Neuron (in vitro differentiated cells): ENCODE data around the gene GPR139.

Source experiments
- H2AFZ ChIP-seq: one replicate; pipeline ENCODE4 v1.6.1; 2013; ENCODE audit warnings: low read depth, mild to moderate bottlenecking, inconsistent platforms, low read length, moderate library complexity
- H3K27me3 ChIP-seq: one replicate; pipeline ENCODE4 v1.6.1; 2013; ENCODE audit warnings: low read length; ENCODE audit not compliant: insufficient read depth
- H3K36me3 ChIP-seq: one replicate; pipeline ENCODE4 v1.6.1; 2013; ENCODE audit warnings: low read length; ENCODE audit not compliant: insufficient read depth
- H3K4me1 ChIP-seq: one replicate; pipeline ENCODE4 v1.6.1; 2013; ENCODE audit warnings: low read length; ENCODE audit not compliant: insufficient read depth
- H3K4me3 ChIP-seq: 2 replicates; pipeline ENCODE4 v1.5.1; 2013; ENCODE audit warnings: mild to moderate bottlenecking, low read length, moderate library complexity
- H3K9me3 ChIP-seq: one replicate; pipeline ENCODE4 v1.6.1; 2013; ENCODE audit warnings: low read length

GPR139 gene

DNA sequence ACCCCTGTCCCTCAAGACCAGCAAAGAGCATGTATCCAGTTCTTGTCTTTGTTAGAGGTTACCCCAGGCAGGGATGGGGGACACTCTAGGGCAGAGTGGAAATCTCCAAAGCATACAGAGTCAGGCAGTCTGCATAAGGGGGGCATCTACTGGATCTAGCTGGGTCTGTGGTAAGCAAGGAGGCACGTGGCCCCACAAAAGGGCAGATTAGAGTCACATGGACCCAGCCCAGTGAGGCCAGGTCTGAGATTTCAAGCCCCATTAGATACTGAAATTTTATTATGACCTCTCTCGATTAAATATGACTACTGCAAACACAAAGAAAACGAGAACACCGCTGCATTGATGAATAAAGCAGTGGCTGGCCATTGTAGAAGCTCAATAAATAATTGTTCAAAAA is 1.6 kb upstream of the GPR139 start:
- Histone ChIP-seq H3K4me3 (no peak overlapping the region), H3K36me3 (no peaks in the 10 kb centered on the region), H2AFZ (no peak overlapping the region), H3K9me3 (no peaks in the 10 kb centered on the region), H3K27me3 (peaks cover 62% of the 10 kb centered on the region), H3K4me1 (no peaks in the 10 kb centered on the region)

DNA sequence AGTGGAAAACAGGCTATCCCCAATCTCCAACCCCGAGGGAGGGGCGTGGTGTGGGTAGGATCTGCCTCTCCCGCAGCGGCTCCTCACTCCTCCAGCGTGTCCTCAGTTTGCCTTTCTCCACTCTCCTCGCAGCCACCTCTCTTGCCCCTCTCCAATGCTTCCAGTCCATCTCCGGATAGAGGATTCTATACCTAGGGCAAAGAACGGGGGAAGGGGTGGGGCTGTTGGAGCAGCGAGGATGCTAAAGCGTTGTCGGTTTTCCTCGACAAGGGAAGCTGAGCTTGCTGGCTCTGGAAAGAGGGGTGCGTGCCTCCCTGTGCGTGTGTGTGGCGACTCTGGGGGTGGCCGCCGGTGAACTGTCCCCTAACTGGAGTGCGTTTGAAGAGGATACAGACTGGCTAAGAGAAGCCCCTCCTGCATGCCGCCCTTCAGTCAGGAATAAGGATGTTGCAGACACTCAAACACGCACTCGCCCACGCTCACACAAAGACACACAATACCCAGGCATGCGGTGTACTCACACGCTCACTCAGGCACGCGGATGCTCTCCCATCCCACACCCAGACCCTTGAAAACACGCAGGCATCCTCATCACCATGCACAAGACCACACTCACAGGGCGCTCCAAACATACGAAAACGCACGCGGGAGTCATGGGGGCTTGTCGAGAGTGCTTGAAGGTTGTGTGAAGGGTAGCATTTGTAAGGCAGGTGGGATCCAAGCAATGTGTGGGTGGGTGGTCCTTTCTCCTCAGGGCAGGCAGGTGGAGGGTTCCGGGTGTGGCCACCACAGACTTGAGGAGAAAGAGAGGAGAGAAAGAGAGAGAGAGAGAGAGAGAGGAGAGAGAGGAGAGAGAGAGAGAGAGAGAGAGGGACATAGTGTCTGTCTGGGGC is 655 bp upstream of the GPR139 start:
- Histone ChIP-seq H3K36me3 (no peaks in the 10 kb centered on the region), H3K9me3 (no peaks in the 10 kb centered on the region), H3K4me3 (no peak overlapping the region), H3K4me1 (no peaks in the 10 kb centered on the region), H3K27me3 (peaks cover 62% of the 10 kb centered on the region), H2AFZ (no peak overlapping the region)

GRCh38 chr16:20072874-20073202 is 852 bp downstream of the GPR139 start:
- Histone ChIP-seq H3K27me3 (peaks cover 62% of the 10 kb centered on the region), H3K9me3 (no peaks in the 10 kb centered on the region), H3K4me1 (no peaks in the 10 kb centered on the region), H2AFZ (no peak overlapping the region), H3K4me3 (no peak overlapping the region), H3K36me3 (no peaks in the 10 kb centered on the region)

- Histone ChIP-seq H3K27me3 (peaks cover 62% of the 10 kb centered on the region), H3K4me3 (no peak overlapping the region), H3K9me3 (no peaks in the 10 kb centered on the region)
Observed at GRCh38 chr16:20072146-20072873, 1.4 kb downstream of the GPR139 start.

DNA sequence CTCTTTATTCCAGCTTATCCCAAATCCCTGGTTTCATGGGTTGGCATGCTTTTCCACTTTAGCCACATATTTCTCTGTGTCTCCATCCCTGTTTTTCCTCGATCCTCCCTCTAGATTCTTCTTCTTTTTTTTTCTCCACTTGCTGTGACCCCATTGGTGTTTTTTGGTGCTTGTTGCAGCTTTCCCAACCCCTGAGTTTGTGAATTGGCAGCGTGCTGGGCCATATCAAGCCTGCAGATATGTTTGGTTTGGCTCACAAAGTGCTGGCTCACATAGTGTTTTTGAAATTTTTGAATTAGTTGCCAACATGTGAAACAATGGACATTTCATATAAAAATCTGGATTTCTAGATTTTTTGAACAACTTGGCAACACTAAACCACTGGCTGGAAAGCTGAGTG is 8.8 kb downstream of the GPR139 start:
- Histone ChIP-seq H3K27me3 (no peaks in the 10 kb centered on the region), H3K36me3 (no peaks in the 10 kb centered on the region), H3K4me1 (no peaks in the 10 kb centered on the region)

More at GRCh38 chr16:20072146-20072873, 1.4 kb downstream of the GPR139 start:
- H3K4me1 ChIP-seq, result no peaks in the 10 kb centered on the region
- no peak overlapping the region for H2AFZ ChIP-seq
- no peaks in the 10 kb centered on the region for H3K36me3 ChIP-seq

DNA sequence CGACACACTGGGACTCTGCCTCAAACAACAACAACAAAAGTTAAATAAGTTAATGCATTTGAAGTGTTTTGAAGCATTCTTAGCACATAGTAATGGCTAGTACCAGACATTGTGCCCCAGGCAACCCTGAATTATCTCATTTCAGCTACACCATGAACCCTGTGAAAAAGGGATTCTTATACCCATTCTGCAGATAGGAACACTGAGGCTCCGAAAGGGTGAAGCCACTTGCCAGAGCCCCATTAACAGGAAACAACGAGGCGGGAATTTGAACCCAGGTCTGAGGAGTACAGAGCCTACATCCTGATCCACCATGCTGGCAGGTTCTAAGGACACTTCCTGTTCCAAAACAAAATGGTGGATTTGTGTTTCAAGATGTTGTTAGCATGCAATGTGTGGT is 9.2 kb downstream of the GPR139 start:
- no peaks in the 10 kb centered on the region for H3K4me1 ChIP-seq
- no peak overlapping the region for H2AFZ ChIP-seq
- H3K27me3 ChIP-seq, result no peaks in the 10 kb centered on the region
- no peak overlapping the region for H3K4me3 ChIP-seq
- H3K9me3 ChIP-seq, result no peaks in the 10 kb centered on the region
- no peaks in the 10 kb centered on the region for H3K36me3 ChIP-seq

More for the DNA sequence above, 8.8 kb downstream of the GPR139 start:
- Histone ChIP-seq H3K4me3 (no peak overlapping the region), H3K9me3 (no peaks in the 10 kb centered on the region), H2AFZ (no peak overlapping the region)

DNA sequence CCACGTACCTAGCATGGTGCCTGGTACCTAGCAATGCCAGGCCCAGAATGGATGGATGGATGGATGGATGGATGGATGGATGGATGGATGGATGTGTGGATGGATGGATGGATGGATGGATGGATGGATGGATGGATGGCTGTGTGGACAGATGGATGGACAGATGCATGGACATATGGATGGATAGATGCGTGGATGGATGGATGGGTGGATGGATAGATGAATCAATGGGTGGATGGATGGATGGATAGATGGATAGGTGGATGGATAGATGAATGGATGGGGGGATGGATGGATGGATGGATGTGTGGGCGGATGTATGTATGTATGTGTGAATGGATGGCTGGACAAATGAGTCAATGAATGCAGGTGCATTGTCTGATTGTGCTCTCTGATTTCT is 12.6 kb downstream of the GPR139 start:
- no peaks in the 10 kb centered on the region for H3K27me3 ChIP-seq
- no peak overlapping the region for H3K4me3 ChIP-seq
- H3K36me3 ChIP-seq, result no peaks in the 10 kb centered on the region
- H3K4me1 ChIP-seq, result no peaks in the 10 kb centered on the region
- no peaks in the 10 kb centered on the region for H3K9me3 ChIP-seq
- H2AFZ ChIP-seq, result no peak overlapping the region

- no peak overlapping the region for H3K4me3 ChIP-seq
- no peaks in the 10 kb centered on the region for H3K36me3 ChIP-seq
- no peaks in the 10 kb centered on the region for H3K27me3 ChIP-seq
- no peaks in the 10 kb centered on the region for H3K9me3 ChIP-seq
- no peak overlapping the region for H2AFZ ChIP-seq
- H3K4me1 ChIP-seq, result no peaks in the 10 kb centered on the region
Observed at GRCh38 chr16:20056436-20056835, 17.3 kb downstream of the GPR139 start.

DNA sequence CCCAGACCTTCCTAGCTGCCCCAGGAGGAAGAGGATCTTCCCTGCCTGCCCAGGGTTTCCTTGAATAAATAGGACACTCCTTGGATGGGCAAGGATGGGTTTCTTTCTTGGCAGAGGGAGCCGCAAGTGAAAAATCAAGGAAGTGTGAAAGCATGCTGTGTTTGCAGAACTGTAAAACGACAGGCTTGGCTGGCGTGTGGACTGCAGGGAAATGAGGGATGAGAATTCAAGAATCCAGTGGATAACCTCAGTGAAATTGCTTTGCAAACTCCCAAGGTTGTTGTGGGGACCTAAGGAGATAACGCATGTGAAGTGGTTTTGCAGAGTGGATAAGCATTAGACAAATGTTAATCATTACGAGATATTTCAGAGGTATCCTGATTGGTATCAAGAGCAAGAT is 20.4 kb downstream of the GPR139 start:
- H3K4me3 ChIP-seq, result no peak overlapping the region
- H3K9me3 ChIP-seq, result no peaks in the 10 kb centered on the region
- H3K27me3 ChIP-seq, result no peaks in the 10 kb centered on the region
- H2AFZ ChIP-seq, result no peak overlapping the region
- no peaks in the 10 kb centered on the region for H3K4me1 ChIP-seq
- no peaks in the 10 kb centered on the region for H3K36me3 ChIP-seq

- Histone ChIP-seq H3K4me1 (no peaks in the 10 kb centered on the region), H3K27me3 (no peaks in the 10 kb centered on the region), H2AFZ (no peak overlapping the region), H3K36me3 (no peaks in the 10 kb centered on the region), H3K4me3 (no peak overlapping the region), H3K9me3 (no peaks in the 10 kb centered on the region)
Observed at GRCh38 chr16:20051611-20052010, 22.1 kb downstream of the GPR139 start.

GRCh38 chr16:20051147-20051546 is 22.5 kb downstream of the GPR139 start:
- no peaks in the 10 kb centered on the region for H3K36me3 ChIP-seq
- no peak overlapping the region for H3K4me3 ChIP-seq
- H3K9me3 ChIP-seq, result no peaks in the 10 kb centered on the region
- H3K27me3 ChIP-seq, result no peaks in the 10 kb centered on the region
- H3K4me1 ChIP-seq, result no peaks in the 10 kb centered on the region
- H2AFZ ChIP-seq, result no peak overlapping the region

DNA sequence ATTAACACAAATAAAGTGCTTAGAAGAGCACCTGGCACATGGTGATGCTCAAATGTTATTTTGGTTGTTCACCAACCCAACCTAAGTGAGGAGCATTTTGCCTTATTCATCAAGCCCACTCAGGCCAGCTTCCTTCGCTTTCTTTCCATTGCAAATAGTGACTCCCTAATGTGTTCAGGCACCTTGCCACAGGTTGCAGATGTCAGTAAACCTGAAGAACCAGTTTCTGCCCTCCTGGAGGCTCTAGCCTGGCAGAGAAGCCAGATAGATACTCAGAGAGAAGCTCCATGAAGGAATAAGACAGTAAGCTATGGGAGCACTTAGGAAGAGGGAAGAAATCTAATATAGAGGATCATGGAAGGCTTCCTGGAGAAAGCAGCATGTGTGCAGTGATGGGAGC is 23.9 kb downstream of the GPR139 start:
- Histone ChIP-seq H3K4me3 (no peak overlapping the region), H3K27me3 (no peaks in the 10 kb centered on the region), H2AFZ (no peak overlapping the region), H3K36me3 (no peaks in the 10 kb centered on the region), H3K9me3 (no peaks in the 10 kb centered on the region), H3K4me1 (no peaks in the 10 kb centered on the region)

DNA sequence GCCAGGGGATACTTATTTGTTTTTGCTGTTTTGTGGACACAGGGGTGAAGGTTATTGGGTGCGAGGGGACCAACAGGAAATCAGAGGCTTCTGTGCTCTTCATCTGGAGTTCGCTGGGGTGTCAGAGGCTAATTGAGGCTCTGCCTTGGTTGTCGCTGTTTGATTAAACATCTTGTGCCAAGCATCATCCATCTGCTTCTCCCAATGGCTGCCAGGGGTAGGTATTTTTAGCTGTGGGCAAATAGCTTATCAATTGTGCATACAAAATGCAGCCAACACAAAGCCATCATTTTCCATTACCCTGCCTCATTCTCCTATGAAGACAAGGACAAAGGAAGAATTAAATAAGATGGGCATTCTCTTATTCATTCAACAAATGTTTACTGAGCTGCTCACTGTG is 27.8 kb downstream of the GPR139 start:
- no peak overlapping the region for H2AFZ ChIP-seq
- no peaks in the 10 kb centered on the region for H3K36me3 ChIP-seq
- H3K9me3 ChIP-seq, result no peaks in the 10 kb centered on the region
- H3K4me3 ChIP-seq, result no peak overlapping the region
- H3K4me1 ChIP-seq, result no peaks in the 10 kb centered on the region
- no peaks in the 10 kb centered on the region for H3K27me3 ChIP-seq
